AG04450 (cell line): ENCODE measurements around the gene BCAN. TPM values are rescaled to one million over a fixed set of nuclear protein-coding genes. Genes with fewer than 3 reads are reported as not detected.
A peak's percentile ranks its signal among the peaks of the same experiment; 100 is the strongest.

Experiments
- CTCF ChIA-PET: fragments of 300-600, 350-600 bp; formaldehyde crosslinking; extraction: SDS; loops from one replicate; lab custom pipeline; 2022; ENCODE audit warnings: antibody characterized with exemption, inconsistent platforms; lab: Charles Lee
- POLR2A ChIA-PET: fragments of 350-600 bp; formaldehyde crosslinking; extraction: SDS; loops from one replicate; lab custom pipeline; 2021; ENCODE audit warnings: antibody characterized with exemption, inconsistent platforms; lab: Yijun Ruan, JAX
- DNase-seq: peaks from one replicate; pipeline ENCODE4 v3.0.0-alpha.2; 2011; ENCODE audit warnings: low read depth, low spot score
- H3K27ac ChIP-seq: one replicate; pipeline ENCODE4 v1.5.1; 2012; ENCODE audit warnings: low read depth, low read length, control low read depth
- H3K27me3 ChIP-seq: one replicate; pipeline ENCODE4 v1.6.0; 2012; ENCODE audit warnings: low read length; ENCODE audit not compliant: control insufficient read depth, insufficient read depth
- H3K4me3 ChIP-seq: 2 replicates; pipeline ENCODE4 v1.5.1; 2011; ENCODE audit warnings: mild to moderate bottlenecking, low read depth, low read length, control low read depth
- H3K9me3 ChIP-seq: 2 replicates; pipeline ENCODE4 v1.5.1; 2012; ENCODE audit warnings: low read length; ENCODE audit not compliant: control insufficient read depth, insufficient read depth
- CTCF ChIP-seq: IDR thresholded peaks from 2 replicates; pipeline ENCODE4 v1.5.1; 2011; ENCODE audit warnings: low read depth, low read length, control low read depth, inconsistent platforms
- polyA plus RNA-seq: library from polyadenylated mRNA; depleted of rRNA; stranded (reverse); fragments of >200 nt; gene quantifications from 2 replicates; pipeline ENCODE4 v1.2.3, GENCODE V29; 2011

BCAN gene
- polyA plus RNA-seq, 1 experiment = not detected

- CTCF ChIA-PET = interaction anchor here (2.6 kb wide), 1 partner anchor 11 kb away, joined by 12 read pairs; no protein-coding TSS in a partner anchor
- DNase-seq = no peak
- Histone ChIP-seq H3K27ac (no peak overlapping the region), H3K27me3 (peaks cover 41% of the 10 kb centered on the region), H3K4me3 (no peak overlapping the region), H3K9me3 (no peaks in the 10 kb centered on the region)
- no peak for TF ChIP-seq CTCF
- POLR2A ChIA-PET = no interaction called here
Measured at GRCh38 chr1:156615946-156616345, 26.0 kb upstream of the BCAN start.

- Histone ChIP-seq H3K27ac (no peak overlapping the region), H3K27me3 (peaks cover 45% of the 10 kb centered on the region), H3K4me3 (no peak overlapping the region), H3K9me3 (no peaks in the 10 kb centered on the region)
- no peak for DNase-seq
- ChIA-PET POLR2A (no interaction called here), CTCF (interaction anchor here (1.0 to 2.2 kb wide), 5 partner anchors 8 to 170 kb away, joined by 3 to 10 read pairs (median 4); no protein-coding TSS in a partner anchor)
- TF ChIP-seq CTCF = no peak
Measured at GRCh38 chr1:156616463-156616862, 25.5 kb upstream of the BCAN start.

GRCh38 chr1:156618853-156619581, 22.9 kb upstream of the BCAN start, which contains the start of gene HAPLN2:
Gene HAPLN2 (plus strand): TSS chr1:156619415. CDS start chr1:156623491, 4,076 bp downstream.
- TF ChIP-seq CTCF = peak; percentile 46
- no peak for DNase-seq
- H3K9me3 ChIP-seq = no peaks in the 10 kb centered on the region; the same call in 1 of the 2 replicates
- CTCF ChIA-PET = interaction anchor here (0.6 to 4.1 kb wide), 9 partner anchors 11 to 233 kb away, joined by 3 to 22 read pairs (median 3); no protein-coding TSS in a partner anchor
- H3K27me3 ChIP-seq = peaks cover 55% of the 10 kb centered on the region
- POLR2A ChIA-PET = no interaction called here
- H3K27ac ChIP-seq = no peak within 1 kb of the TSS
- no peak within 1 kb of the TSS for H3K4me3 ChIP-seq

GRCh38 chr1:156619582-156619955, 22.3 kb upstream of the BCAN start:
- POLR2A ChIA-PET = no interaction called here
- CTCF ChIA-PET = interaction anchor here (0.8 to 4.1 kb wide), 6 partner anchors 10 to 234 kb away, joined by 3 to 22 read pairs (median 3); no protein-coding TSS in a partner anchor
- Histone ChIP-seq H3K27ac (no peak overlapping the region), H3K9me3 (no peaks in the 10 kb centered on the region; the same call in 1 of the 2 replicates), H3K4me3 (no peak overlapping the region), H3K27me3 (peaks cover 55% of the 10 kb centered on the region)
- no peak for DNase-seq
- TF ChIP-seq CTCF = no peak
